Measurements from ENCODE around the gene GRXCR1. TPM values are rescaled to one million over a fixed set of nuclear protein-coding genes. Genes with fewer than 3 reads are reported as not detected.

GRXCR1 gene
- not detected in 2 replicates for polyA plus RNA-seq (2013)

DNA sequence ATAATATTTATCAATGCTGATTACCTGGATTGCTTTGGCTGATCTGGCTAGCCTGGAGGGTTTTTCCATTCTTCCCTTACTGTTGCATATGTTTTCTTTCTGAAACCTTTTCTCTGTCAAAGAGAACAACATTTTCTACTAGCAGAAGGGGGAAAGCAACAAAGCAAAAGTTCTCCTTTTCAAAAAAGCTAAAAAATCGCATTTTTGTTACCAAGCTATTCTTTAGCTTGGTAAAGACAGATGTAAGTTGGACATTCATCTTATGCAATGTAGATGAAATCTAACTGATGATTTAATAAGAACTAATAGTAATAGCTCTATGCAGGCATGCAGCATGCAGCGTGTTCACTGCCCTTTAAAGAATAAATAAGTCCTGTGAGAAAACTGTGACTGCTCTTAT, at the start of gene GRXCR1:
GRXCR1 (plus strand) TSS at position 301 of the 400 bp plus-strand sequence. CDS start 554 bp downstream, outside the sequence.
- H3K9ac ChIP-seq (ENCODE audit: low read length) = no peak within 1 kb of the TSS
- no peak within 1 kb of the TSS for H2BK12ac ChIP-seq (ENCODE audit: low read length)
- H4K12ac ChIP-seq (ENCODE audit: low read depth, low read length) = no peak within 1 kb of the TSS
- H4K8ac ChIP-seq (ENCODE audit: low read depth, low read length) = no peak within 1 kb of the TSS
- no peak within 1 kb of the TSS for H3K4me2 ChIP-seq (ENCODE audit: low read length)
- no peaks in the 10 kb centered on the region for H3K36me3 ChIP-seq (ENCODE audit: control insufficient read depth in 1 of 2, insufficient read depth in 2 of 2, low read length in 2 of 2)
- H3K9me3 ChIP-seq (ENCODE audit: insufficient read depth, low read depth, low read length) = no peaks in the 10 kb centered on the region
- no peak within 1 kb of the TSS for H2AK5ac ChIP-seq (ENCODE audit: low read length)
- H3K4ac ChIP-seq (ENCODE audit: low read depth, low read length) = no peak within 1 kb of the TSS
- no peak within 1 kb of the TSS for H3K4me3 ChIP-seq (ENCODE audit: low read depth, low read length)
- no peak within 1 kb of the TSS for H2BK120ac ChIP-seq (ENCODE audit: insufficient read depth, low read length, poor library complexity)
- H3K18ac ChIP-seq (ENCODE audit: low read length) = no peak within 1 kb of the TSS
- no peak within 1 kb of the TSS for H4K91ac ChIP-seq (ENCODE audit: low read depth, low read length)
- H2AFZ ChIP-seq (ENCODE audit: insufficient read depth, low read length, poor library complexity) = no peak within 1 kb of the TSS
- H3K79me1 ChIP-seq (ENCODE audit: low read length) = no peaks in the 10 kb centered on the region
- H3K14ac ChIP-seq (ENCODE audit: low read length) = no peak within 1 kb of the TSS
- no peak within 1 kb of the TSS for H2BK5ac ChIP-seq (ENCODE audit: low read depth, low read length, poor library complexity)
- H3K4me1 ChIP-seq (ENCODE audit: control insufficient read depth in 1 of 2, insufficient read depth in 2 of 2, low read length in 2 of 2) = no peaks in the 10 kb centered on the region
- H3K79me2 ChIP-seq (ENCODE audit: control insufficient read depth, insufficient read depth, low read length, poor library complexity) = no peaks in the 10 kb centered on the region
- DNase-seq = no peak
- H3K27me3 ChIP-seq (ENCODE audit: insufficient read depth, low read length) = no peaks in the 10 kb centered on the region
- no peak within 1 kb of the TSS for H3K23ac ChIP-seq (ENCODE audit: low read length)
- no CpG with 5 or more reads among the region's 2 CpGs for WGBS (ENCODE audit: extremely low coverage, insufficient coverage, insufficient read length)
- no peak within 1 kb of the TSS for H3K27ac ChIP-seq (ENCODE audit: low read depth, low read length)

GRCh38 chr4:42843694-42844093, 48.8 kb upstream of the GRXCR1 start:
- Histone ChIP-seq H3K4me3 (ENCODE audit: low read depth, low read length) (no peak overlapping the region), H3K79me1 (ENCODE audit: low read length) (no peaks in the 10 kb centered on the region), H4K8ac (ENCODE audit: low read depth, low read length) (no peak overlapping the region), H3K36me3 (ENCODE audit: control insufficient read depth in 1 of 2, insufficient read depth in 2 of 2, low read length in 2 of 2) (no peaks in the 10 kb centered on the region), H3K27me3 (ENCODE audit: insufficient read depth, low read length) (no peaks in the 10 kb centered on the region), H3K4me2 (ENCODE audit: low read length) (no peak overlapping the region), H2AK5ac (ENCODE audit: low read length) (no peak overlapping the region), H4K12ac (ENCODE audit: low read depth, low read length) (no peak overlapping the region), H3K9ac (ENCODE audit: low read length) (no peak overlapping the region), H2BK5ac (ENCODE audit: low read depth, low read length, poor library complexity) (no peak overlapping the region), H3K4ac (ENCODE audit: low read depth, low read length) (no peak overlapping the region), H3K79me2 (ENCODE audit: control insufficient read depth, insufficient read depth, low read length, poor library complexity) (no peaks in the 10 kb centered on the region), H3K23ac (ENCODE audit: low read length) (no peak overlapping the region), H2BK12ac (ENCODE audit: low read length) (no peak overlapping the region), H4K91ac (ENCODE audit: low read depth, low read length) (no peak overlapping the region), H3K4me1 (ENCODE audit: control insufficient read depth in 1 of 2, insufficient read depth in 2 of 2, low read length in 2 of 2) (no peaks in the 10 kb centered on the region), H3K14ac (ENCODE audit: low read length) (no peak overlapping the region), H3K27ac (ENCODE audit: low read depth, low read length) (no peak overlapping the region), H2BK120ac (ENCODE audit: insufficient read depth, low read length, poor library complexity) (no peak overlapping the region), H3K9me3 (ENCODE audit: insufficient read depth, low read depth, low read length) (no peaks in the 10 kb centered on the region), H3K18ac (ENCODE audit: low read length) (no peak overlapping the region), H2AFZ (ENCODE audit: insufficient read depth, low read length, poor library complexity) (no peak overlapping the region)
- DNase-seq = no peak
- no CpG with 5 or more reads among the region's 2 CpGs for WGBS (ENCODE audit: extremely low coverage, insufficient coverage, insufficient read length)

DNA sequence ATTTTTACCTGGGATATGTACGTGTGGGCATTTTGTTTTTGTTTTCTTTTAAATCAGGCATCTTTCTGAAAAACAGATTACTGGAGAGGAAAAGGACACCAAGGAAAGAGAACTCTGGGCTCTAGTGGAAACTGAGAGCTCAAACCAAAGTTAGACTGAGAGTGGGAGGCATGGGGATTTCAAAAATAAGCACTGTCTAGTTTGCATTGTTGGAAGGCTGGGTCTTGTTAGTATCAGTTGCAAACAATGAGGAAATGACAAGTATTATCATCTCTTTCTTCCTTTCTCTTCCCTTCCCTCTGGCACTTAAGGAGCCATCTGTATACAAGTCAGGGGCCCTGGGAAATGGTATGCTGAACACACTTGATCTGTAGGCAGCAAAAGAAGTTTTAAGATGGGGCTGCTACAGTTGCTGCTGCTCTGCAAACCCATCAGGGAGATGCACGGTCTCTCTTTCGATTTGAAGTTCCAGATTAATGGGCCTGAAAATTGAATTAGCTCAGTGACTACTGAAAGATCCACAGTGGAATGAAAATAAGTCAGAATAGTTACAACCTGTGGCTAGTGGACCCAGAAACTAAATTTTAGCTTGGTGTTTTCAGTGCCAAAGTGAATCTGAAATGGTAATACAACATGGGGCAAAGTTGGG, 48.0 kb upstream of the GRXCR1 start:
- H3K4me2 ChIP-seq (ENCODE audit: low read length) = no peak overlapping the region
- WGBS (ENCODE audit: extremely low coverage, insufficient coverage, insufficient read length) = no CpG with 5 or more reads among the region's 3 CpGs
- H2BK12ac ChIP-seq (ENCODE audit: low read length) = no peak overlapping the region

DNA sequence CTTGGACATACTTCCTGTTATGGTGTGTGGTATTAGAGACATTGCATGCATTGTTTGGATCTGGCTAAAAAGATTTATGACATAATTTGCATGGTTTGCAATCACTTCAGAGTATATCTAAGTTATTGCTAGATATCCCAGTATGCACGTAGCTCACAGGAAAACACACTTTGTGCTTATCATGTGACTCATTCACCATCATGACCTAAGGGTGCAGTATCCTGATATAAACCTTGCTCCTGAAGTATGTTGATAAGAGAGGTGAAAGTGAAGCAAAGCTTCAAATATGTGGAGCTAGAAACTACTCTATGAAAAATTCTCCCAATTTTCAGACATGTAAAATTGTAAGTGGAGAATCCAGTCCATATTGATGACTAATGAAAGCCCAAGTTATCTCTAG, 46.9 kb upstream of the GRXCR1 start:
- no peak overlapping the region for H4K12ac ChIP-seq (ENCODE audit: low read depth, low read length)
- H3K4me3 ChIP-seq (ENCODE audit: low read depth, low read length) = no peak overlapping the region
- H3K18ac ChIP-seq (ENCODE audit: low read length) = no peak overlapping the region
- H2BK5ac ChIP-seq (ENCODE audit: low read depth, low read length, poor library complexity) = no peak overlapping the region
- no peak overlapping the region for H3K27ac ChIP-seq (ENCODE audit: low read depth, low read length)
- H4K8ac ChIP-seq (ENCODE audit: low read depth, low read length) = no peak overlapping the region
- peak; percentile 53 to 75 for DNase-seq
- H3K4me2 ChIP-seq (ENCODE audit: low read length) = no peak overlapping the region
- H3K36me3 ChIP-seq (ENCODE audit: control insufficient read depth in 1 of 2, insufficient read depth in 2 of 2, low read length in 2 of 2) = no peaks in the 10 kb centered on the region
- no peak overlapping the region for H3K14ac ChIP-seq (ENCODE audit: low read length)
- no peak overlapping the region for H3K23ac ChIP-seq (ENCODE audit: low read length)
- H3K4me1 ChIP-seq (ENCODE audit: control insufficient read depth in 1 of 2, insufficient read depth in 2 of 2, low read length in 2 of 2) = no peaks in the 10 kb centered on the region
- WGBS (ENCODE audit: extremely low coverage, insufficient coverage, insufficient read length) = no CpG with 5 or more reads among the region's 1 CpG
- no peak overlapping the region for H2BK12ac ChIP-seq (ENCODE audit: low read length)
- H3K9me3 ChIP-seq (ENCODE audit: insufficient read depth, low read depth, low read length) = no peaks in the 10 kb centered on the region
- H2BK120ac ChIP-seq (ENCODE audit: insufficient read depth, low read length, poor library complexity) = no peak overlapping the region
- no peak overlapping the region for H3K4ac ChIP-seq (ENCODE audit: low read depth, low read length)
- H2AFZ ChIP-seq (ENCODE audit: insufficient read depth, low read length, poor library complexity) = no peak overlapping the region
- no peak overlapping the region for H3K9ac ChIP-seq (ENCODE audit: low read length)
- H2AK5ac ChIP-seq (ENCODE audit: low read length) = no peak overlapping the region
- no peaks in the 10 kb centered on the region for H3K79me2 ChIP-seq (ENCODE audit: control insufficient read depth, insufficient read depth, low read length, poor library complexity)
- H3K27me3 ChIP-seq (ENCODE audit: insufficient read depth, low read length) = no peaks in the 10 kb centered on the region
- H3K79me1 ChIP-seq (ENCODE audit: low read length) = no peaks in the 10 kb centered on the region
- no peak overlapping the region for H4K91ac ChIP-seq (ENCODE audit: low read depth, low read length)

More for the DNA sequence above, 48.0 kb upstream of the GRXCR1 start:
- H3K27ac ChIP-seq (ENCODE audit: low read depth, low read length) = no peak overlapping the region
- H2BK5ac ChIP-seq (ENCODE audit: low read depth, low read length, poor library complexity) = no peak overlapping the region
- DNase-seq = no peak
- H3K79me1 ChIP-seq (ENCODE audit: low read length) = no peaks in the 10 kb centered on the region
- no peak overlapping the region for H3K4ac ChIP-seq (ENCODE audit: low read depth, low read length)
- no peaks in the 10 kb centered on the region for H3K4me1 ChIP-seq (ENCODE audit: control insufficient read depth in 1 of 2, insufficient read depth in 2 of 2, low read length in 2 of 2)
- no peak overlapping the region for H2AK5ac ChIP-seq (ENCODE audit: low read length)
- H3K27me3 ChIP-seq (ENCODE audit: insufficient read depth, low read length) = no peaks in the 10 kb centered on the region
- H3K18ac ChIP-seq (ENCODE audit: low read length) = no peak overlapping the region
- H3K14ac ChIP-seq (ENCODE audit: low read length) = no peak overlapping the region
- H4K12ac ChIP-seq (ENCODE audit: low read depth, low read length) = no peak overlapping the region
- H3K4me3 ChIP-seq (ENCODE audit: low read depth, low read length) = no peak overlapping the region
- no peak overlapping the region for H2BK120ac ChIP-seq (ENCODE audit: insufficient read depth, low read length, poor library complexity)
- no peak overlapping the region for H3K23ac ChIP-seq (ENCODE audit: low read length)
- H3K36me3 ChIP-seq (ENCODE audit: control insufficient read depth in 1 of 2, insufficient read depth in 2 of 2, low read length in 2 of 2) = no peaks in the 10 kb centered on the region
- H3K79me2 ChIP-seq (ENCODE audit: control insufficient read depth, insufficient read depth, low read length, poor library complexity) = no peaks in the 10 kb centered on the region
- no peaks in the 10 kb centered on the region for H3K9me3 ChIP-seq (ENCODE audit: insufficient read depth, low read depth, low read length)
- no peak overlapping the region for H4K91ac ChIP-seq (ENCODE audit: low read depth, low read length)
- H2AFZ ChIP-seq (ENCODE audit: insufficient read depth, low read length, poor library complexity) = no peak overlapping the region
- H3K9ac ChIP-seq (ENCODE audit: low read length) = no peak overlapping the region
- no peak overlapping the region for H4K8ac ChIP-seq (ENCODE audit: low read depth, low read length)

All from trophoblast cell (in vitro differentiated cells and primary cell).